GM23248 (cell line): ENCODE results near the gene MAPK8IP1.

Source experiments
- EZH2 ChIP-seq: fragments of 200-600 bp; sonication (generic); IDR thresholded peaks from 2 replicates; pipeline ENCODE4 v1.6.1; 2018; ENCODE audit warnings: antibody characterized with exemption, mild to moderate bottlenecking; ENCODE audit not compliant: insufficient read depth, poor library complexity, severe bottlenecking
- EZH2phosphoT487 ChIP-seq: fragments of 200-600 bp; sonication (generic); IDR thresholded peaks from 2 replicates; pipeline ENCODE4 v1.6.1; 2018; ENCODE audit warnings: antibody characterized with exemption, moderate library complexity, mild to moderate bottlenecking, low read depth; ENCODE audit not compliant: insufficient read depth

DNA sequence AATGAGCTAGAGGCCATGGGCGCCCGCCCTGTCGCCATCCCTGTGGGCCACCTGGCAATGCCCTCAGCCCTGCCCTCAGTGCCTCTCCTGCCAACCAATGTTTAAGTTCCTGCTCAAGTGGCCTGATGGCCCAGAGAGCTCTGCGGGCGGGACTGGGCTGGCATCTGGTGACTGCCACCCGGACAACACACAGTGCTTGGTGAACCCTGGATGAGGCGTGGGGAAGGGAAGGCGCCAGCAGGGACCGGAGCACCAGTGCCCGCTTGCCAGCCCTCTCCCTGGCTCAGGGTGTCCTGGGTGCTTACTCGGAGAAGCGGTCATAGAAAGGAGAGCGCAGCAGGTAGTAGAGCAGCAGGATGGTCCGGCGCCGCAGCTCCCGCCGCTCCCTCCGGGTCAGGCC lies 28.1 kb downstream of the MAPK8IP1 start:
- no peak for TF ChIP-seq EZH2
- TF ChIP-seq EZH2phosphoT487 = no peak
